Endothelial cell of umbilical vein (primary cell): ENCODE measurements around the gene PXN.
"Not testable (repeated sequence)": the region's sequence is repeated elsewhere in the genome, so short reads cannot be mapped to it uniquely, and the experiment has no call there.

Experiments
- CTCF ChIP-seq, 2 donors: IDR thresholded peaks; 1 replicate in 1 of 2; 2 replicates in 1 of 2; pipeline ENCODE4 v1.5.1; 2011; ENCODE audit warnings: low read length in 2 of 2, mild to moderate bottlenecking in 2 of 2, moderate library complexity in 2 of 2, control low read depth in 1 of 2, inconsistent platforms in 1 of 2, low read depth in 1 of 2; ENCODE audit not compliant: insufficient read depth in 1 of 2; ENCODE audit errors: extremely low read depth in 1 of 2
- POLR2A ChIP-seq: IDR thresholded peaks from 2 replicates; pipeline ENCODE4 v1.6.1; 2012; ENCODE audit warnings: low read depth, mild to moderate bottlenecking, control low read depth, low read length

DNA sequence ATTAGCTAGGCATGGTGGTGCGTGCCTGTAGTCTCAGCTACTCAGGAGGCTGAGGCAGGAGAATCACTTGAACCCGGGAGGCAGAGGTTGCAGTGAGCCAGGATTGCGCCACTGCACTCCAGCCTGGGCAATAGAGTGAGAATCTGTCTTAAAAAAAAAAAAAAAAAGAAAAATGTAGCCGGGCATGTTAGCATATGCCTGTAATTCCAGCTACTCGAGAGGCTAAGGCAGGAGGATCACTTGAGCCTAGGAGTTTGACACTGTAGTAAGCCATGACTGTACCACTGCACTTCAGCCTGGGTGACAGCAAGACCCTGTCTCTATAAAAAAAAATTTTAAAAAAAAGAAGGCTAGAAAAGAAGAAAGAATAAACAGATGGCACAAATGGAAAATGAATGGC is 18.8 kb downstream of the PXN start:
- not testable (repeated sequence) for TF ChIP-seq CTCF (IDR thresholded peaks at IDR 0.05; ENCODE audit: extremely low read depth in 1 of 2, insufficient read depth in 1 of 2, low read depth in 1 of 2, low read length in 2 of 2); POLR2A
